Glomerular endothelial cell (primary cell): ENCODE measurements around the gene OR10X1. TPM values are rescaled to one million over a fixed set of nuclear protein-coding genes. Genes with fewer than 3 reads are reported as not detected.

Experiments used
- DNase-seq: peaks from one replicate; pipeline ENCODE4 v3.0.0-alpha.2; 2011; ENCODE audit warnings: low read depth, low spot score; ENCODE audit errors: extremely low read depth
- total RNA-seq: library from RNA; depleted of rRNA; stranded (reverse); fragments of >200 nt; gene quantifications from 2 replicates; pipeline ENCODE4 v1.2.3, GENCODE V29; 2015

The OR10X1 gene, protein sequence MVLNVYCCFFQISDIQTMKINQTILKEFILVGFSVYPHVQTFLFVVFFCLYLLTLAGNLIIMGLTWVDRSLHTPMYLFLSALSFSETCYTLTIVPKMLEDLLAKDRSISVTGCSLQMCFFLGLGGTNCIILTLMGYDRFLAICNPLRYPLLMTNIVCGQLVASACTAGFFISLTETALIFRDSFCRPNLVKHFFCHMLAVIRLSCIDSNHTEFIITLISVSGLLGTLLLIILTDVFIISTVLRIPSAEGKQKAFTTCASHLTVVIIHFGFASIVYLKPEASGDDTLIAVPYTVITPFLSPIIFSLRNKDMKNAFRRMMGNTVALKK
- not detected in 2 replicates for total RNA-seq

DNA sequence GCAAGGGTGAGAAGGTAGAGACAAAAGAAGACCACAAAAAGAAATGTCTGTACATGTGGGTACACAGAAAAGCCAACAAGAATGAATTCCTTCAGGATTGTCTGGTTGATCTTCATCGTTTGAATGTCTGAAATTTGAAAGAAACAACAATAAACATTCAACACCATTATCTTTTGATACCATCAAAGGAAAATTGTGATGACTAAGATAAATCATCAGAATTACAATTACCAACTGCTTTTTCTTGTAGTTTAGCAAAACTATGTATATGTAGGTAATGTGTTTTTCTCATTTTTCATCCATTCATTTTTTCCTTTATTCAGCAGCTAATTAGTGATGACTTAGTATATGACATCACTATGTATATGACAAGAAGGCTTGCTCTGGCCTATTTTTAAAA is at the start of gene OR10X1:
TSS of gene OR10X1 (minus strand) at position 167 of the 400 bp plus-strand sequence. CDS start at position 167, 0 bp downstream.
- DNase-seq = no peak

GRCh38 chr1:158613764-158614163 is 34.1 kb upstream of the OR10X1 start:
- no peak for DNase-seq

GRCh38 chr1:158611916-158612315 is 32.2 kb upstream of the OR10X1 start:
- no peak for DNase-seq

DNA sequence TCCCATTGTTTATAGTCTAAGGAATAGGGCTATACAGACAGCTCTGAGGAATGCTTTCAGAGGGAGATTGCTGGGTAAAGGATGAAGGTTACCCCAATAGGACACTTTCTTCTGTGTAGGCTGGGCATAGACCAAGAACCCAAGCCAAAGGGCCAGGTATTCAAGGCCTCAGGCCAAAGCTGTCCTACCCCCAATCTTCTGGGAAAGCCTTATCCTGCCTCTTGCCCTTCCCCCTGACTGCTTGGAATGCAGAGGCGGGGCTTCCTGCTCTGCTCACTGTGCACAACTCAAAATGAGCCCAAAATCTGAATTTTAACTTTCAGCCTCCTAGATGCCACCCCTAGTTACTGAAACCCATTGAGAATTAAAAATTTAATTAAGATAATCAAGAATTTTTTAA is 27.6 kb upstream of the OR10X1 start:
- DNase-seq = no peak

GRCh38 chr1:158604968-158605367 is 25.3 kb upstream of the OR10X1 start, which contains the start of gene OR10Z1:
TSS of gene OR10Z1 (plus strand) at chr1:158605268. CDS start at chr1:158606439, 1,171 bp downstream.
- no peak for DNase-seq

DNA sequence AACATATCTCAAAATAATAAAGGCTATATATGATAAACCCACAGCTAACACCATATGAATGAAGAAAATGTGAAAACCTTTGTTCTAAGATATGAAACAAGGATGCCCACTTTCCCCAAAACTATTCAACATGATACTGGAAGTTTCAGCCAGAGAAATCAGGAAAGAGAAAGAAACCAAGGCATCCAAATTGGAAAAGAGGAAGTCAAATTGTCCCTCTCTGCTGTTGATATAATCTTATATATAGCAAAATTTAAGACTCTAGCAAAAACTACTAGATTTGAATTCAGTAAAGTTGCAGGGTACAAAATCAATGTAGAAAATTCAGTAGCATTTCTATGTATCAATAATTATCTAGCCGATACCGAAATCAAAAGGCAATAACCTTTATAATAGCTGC is 21.0 kb upstream of the OR10X1 start:
- no peak for DNase-seq

- DNase-seq = no peak
These were observed 7.2 kb upstream of the OR10X1 start for GRCh38 chr1:158586942-158587341.

GRCh38 chr1:158583962-158584361 is 4.3 kb upstream of the OR10X1 start:
- DNase-seq = no peak

GRCh38 chr1:158577561-158577960 is 2.1 kb downstream of the OR10X1 start:
- no peak for DNase-seq

DNA sequence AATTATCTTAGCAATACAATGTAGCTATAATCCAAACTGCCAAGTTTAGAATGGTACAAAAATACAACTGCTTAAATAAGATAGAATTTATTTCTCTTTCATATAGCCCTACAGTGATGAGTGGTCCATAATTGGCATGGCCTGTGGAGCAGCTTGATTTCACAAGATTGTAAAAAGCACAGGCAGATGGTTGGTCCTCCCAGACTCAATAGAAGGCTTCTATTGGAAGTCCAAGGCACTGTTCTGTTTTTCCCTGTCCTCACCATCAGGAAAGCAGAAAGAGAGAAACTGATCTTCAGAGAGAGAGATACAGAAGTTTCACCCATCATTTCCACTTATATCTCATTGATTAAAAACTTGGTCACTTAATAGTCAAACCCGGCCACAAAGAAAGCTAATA is 7.5 kb downstream of the OR10X1 start:
- DNase-seq = no peak

DNA sequence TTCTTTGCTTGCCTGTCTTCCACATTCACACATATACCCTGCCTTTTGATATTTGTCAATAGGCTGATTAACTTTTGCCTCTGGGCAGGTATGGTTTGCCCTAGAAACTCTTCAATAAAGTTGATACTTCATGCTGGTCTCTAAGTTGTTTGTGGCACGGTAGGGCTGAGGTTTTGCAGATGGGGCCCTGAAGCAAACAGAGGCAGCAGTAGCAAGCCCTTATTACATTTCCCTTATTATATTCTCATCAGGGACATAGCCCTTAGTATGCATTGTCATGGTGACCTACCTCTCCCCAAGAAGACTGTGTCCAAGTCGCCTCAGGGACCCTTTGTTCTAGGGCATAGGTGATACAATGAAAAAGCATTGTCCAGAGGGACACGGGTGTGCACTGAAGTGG is 9.2 kb downstream of the OR10X1 start, which contains the start of gene OR6P1:
TSS of gene OR6P1 (minus strand) at position 101 of the 400 bp plus-strand sequence. CDS start 6,976 bp downstream, outside the sequence.
- DNase-seq = no peak

DNA sequence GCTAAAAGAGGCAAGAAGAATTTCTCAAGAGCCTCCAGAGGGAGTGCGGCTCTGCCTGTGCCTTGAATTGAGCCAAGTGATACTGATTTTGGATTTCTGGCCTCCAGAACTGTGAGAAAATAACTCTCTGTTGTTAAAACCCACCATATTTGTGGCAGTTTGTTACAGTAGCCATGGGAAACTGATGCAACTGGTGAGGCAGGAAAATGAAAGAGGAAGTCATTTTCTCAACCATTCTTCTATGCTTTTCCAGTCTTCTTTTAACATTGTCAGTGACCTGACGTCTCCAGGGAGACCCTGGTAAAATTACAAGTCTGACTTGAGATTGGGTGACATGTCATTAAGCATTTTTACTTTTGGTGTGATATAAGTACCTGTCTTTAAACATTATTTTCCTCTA is 15.1 kb downstream of the OR10X1 start:
- no peak for DNase-seq

DNA sequence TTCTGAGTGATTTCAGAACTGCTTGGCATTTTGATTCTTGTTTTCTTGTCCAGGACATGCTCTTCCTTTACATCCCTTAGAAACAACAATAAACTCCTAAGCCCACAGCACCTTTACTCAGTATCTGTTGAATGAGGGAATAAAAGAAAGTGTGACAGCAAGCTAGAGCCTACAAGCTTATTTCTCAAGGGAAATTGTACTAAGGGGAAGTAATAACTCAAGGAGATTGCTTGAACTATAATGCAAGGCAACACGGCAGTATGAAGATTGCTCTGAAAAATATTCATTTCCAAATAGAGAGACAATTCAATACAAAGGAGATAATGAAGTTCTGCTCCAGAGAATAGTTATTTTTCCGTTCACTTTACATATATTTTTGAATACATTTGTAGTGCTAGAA is 15.8 kb downstream of the OR10X1 start:
- no peak for DNase-seq

- DNase-seq = no peak
These were observed 20.0 kb downstream of the OR10X1 start for GRCh38 chr1:158559696-158560095.

DNA sequence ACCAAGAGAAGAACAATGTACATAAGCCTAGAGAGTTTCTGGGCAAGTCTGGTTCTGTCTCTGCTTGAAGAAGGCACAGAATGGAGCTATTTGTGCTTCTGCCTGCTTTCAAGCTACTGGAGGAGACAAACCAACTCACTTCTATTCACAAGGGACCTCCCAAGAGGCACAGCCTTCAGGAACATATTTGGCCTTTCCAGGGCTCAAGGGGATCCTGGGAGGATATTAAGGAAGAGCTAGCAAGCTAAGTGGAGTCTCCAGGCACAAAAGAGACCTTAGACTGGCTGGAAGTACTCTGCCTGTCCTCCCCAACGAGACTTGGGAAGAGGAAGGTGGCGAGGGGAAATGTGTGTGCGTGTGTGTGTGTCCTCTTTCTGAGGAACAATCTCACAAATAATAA is 25.3 kb downstream of the OR10X1 start, which contains the start of gene OR6Y1:
TSS of gene OR6Y1 (minus strand) at position 54 of the 400 bp plus-strand sequence. CDS start 6,300 bp downstream, outside the sequence.
- no peak for DNase-seq

GRCh38 chr1:158552296-158552695 is 27.4 kb downstream of the OR10X1 start:
- DNase-seq = no peak

GRCh38 chr1:158547533-158547932 is 32.2 kb downstream of the OR10X1 start:
- DNase-seq = no peak

DNA sequence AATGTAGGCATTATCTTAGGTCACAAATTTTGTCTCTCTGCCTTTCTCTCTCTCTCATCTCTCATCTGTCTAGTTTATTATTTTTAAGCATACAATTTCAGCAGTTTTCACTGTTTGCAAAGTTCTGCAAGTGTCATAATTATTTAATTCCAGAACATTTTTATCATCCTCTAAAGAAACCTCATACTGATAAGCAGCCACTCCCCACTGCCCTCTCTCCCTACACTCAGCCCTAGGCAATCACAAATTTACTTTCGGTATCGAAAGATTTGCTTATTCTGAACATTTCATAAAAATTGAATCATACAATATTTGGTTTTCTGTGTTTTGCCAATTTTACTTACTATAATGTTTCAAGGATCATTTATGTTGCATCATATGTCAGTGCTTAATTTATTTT is 42.1 kb downstream of the OR10X1 start:
- no peak for DNase-seq

- DNase-seq = no peak
These were observed 45.2 kb downstream of the OR10X1 start for GRCh38 chr1:158534496-158534895.
